A549 (cell line): ENCODE measurements around the gene AGBL2. TPM values are rescaled to one million over a fixed set of nuclear protein-coding genes. Genes with fewer than 3 reads are reported as not detected.

Experiments
- ATAC-seq, 2 experiments: fragments of 200-7000 bp in 1 of 2; fragments of >200 bp in 1 of 2; cut with Nextera tagmentation in 1 of 2; cut with Tn5 transposase in 1 of 2; 3 replicates each; pipeline versions ENCODE4 v1.8.0 to v1.9.1; 2018 to 2020; ENCODE audit warnings: mild to moderate bottlenecking in 1 of 2, moderate library complexity in 1 of 2
- CTCF ChIA-PET: fragments of 300-600 bp; sonication (Branson Sonifier 250); formaldehyde crosslinking; extraction: SDS; loops from one replicate; lab custom pipeline; 2021; ENCODE audit warnings: antibody characterized with exemption, inconsistent platforms; lab: Yijun Ruan, JAX
- POLR2A ChIA-PET: fragments of 350-600 bp; formaldehyde crosslinking; extraction: SDS; loops from one replicate; lab custom pipeline; 2021; ENCODE audit warnings: antibody characterized with exemption, inconsistent platforms; lab: Yijun Ruan, JAX
- DNase-seq, 2 experiments: peaks; one replicate each; pipeline versions ENCODE4 v3.0.0 to v3.0.0-alpha.2; 2011 to 2016; ENCODE audit warnings: low read depth in 1 of 2, low spot score in 1 of 2
- FAIRE-seq: peaks from 2 replicates; lab custom pipeline; 2011; peaks lifted over from hg19 to GRCh38; lab: Jason Lieb, UNC
- H3K27ac ChIP-seq, 2 experiments: fragments of >200 bp; sonication (Bioruptor Twin); formaldehyde crosslinking; 3 replicates each; pipeline ENCODE4 v1.5.1; 2016 to 2017
- H3K4me1 ChIP-seq: fragments of >200 bp; sonication (Bioruptor Twin); formaldehyde crosslinking; 3 replicates; pipeline ENCODE4 v1.6.1; 2016
- H3K4me2 ChIP-seq: fragments of >200 bp; sonication (Bioruptor Twin); formaldehyde crosslinking; 3 replicates; pipeline ENCODE4 v1.6.1; 2016
- H3K4me3 ChIP-seq: fragments of >200 bp; sonication (Bioruptor Twin); formaldehyde crosslinking; 3 replicates; pipeline ENCODE4 v1.5.1; 2016
- H3K9me3 ChIP-seq: fragments of >200 bp; sonication (Bioruptor Twin); formaldehyde crosslinking; 3 replicates; pipeline ENCODE4 v1.6.1; 2016
- BCL3 ChIP-seq: fragments of >200 bp; sonication (Bioruptor Twin); formaldehyde crosslinking; IDR thresholded peaks from 3 replicates; pipeline ENCODE4 v1.6.1; 2016
- BHLHE40 ChIP-seq: IDR thresholded peaks from 2 replicates; pipeline ENCODE4 v1.6.1; 2012; ENCODE audit warnings: low read depth, low read length, inconsistent platforms
- CBX2 ChIP-seq: fragments of 200-600 bp; sonication (generic); IDR thresholded peaks from 2 replicates; pipeline ENCODE4 v1.6.1; 2016; ENCODE audit warnings: low read depth, mild to moderate bottlenecking, borderline replicate concordance
- CBX8 ChIP-seq: fragments of 200-600 bp; sonication (generic); IDR thresholded peaks from 2 replicates; pipeline ENCODE4 v1.6.1; 2016
- CEBPB ChIP-seq, 2 experiments: fragments of >200 bp in 1 of 2; sonication (Bioruptor Twin) in 1 of 2; formaldehyde crosslinking in 1 of 2; IDR thresholded peaks; 2 replicates each; pipeline ENCODE4 v1.6.1; 2012 to 2016
- CHD2 ChIP-seq: fragments of 150-350 bp; IDR thresholded peaks from 2 replicates; pipeline ENCODE4 v1.6.1; 2014; ENCODE audit warnings: low read length; ENCODE audit not compliant: partially characterized antibody
- EHF ChIP-seq: fragments of 250-450 bp; sonication (Bioruptor Pico); IDR thresholded peaks from 2 replicates; pipeline ENCODE4 v1.5.0; 2020; ENCODE audit warnings: mild to moderate bottlenecking
- EP300 ChIP-seq, 2 experiments: fragments of >200 bp; sonication (Bioruptor Twin); formaldehyde crosslinking; IDR thresholded peaks; 2 replicates in 1 of 2; 3 replicates in 1 of 2; pipeline ENCODE4 v1.6.1; 2016 to 2017
- FOSL2 ChIP-seq, 2 experiments: fragments of 450-650 bp in 1 of 2; fragments of >200 bp in 1 of 2; sonication (Bioruptor Twin) in 1 of 2; formaldehyde crosslinking; IDR thresholded peaks; 2 replicates each; pipeline versions ENCODE4 v1.5.0 to v1.6.1; 2016 to 2020; ENCODE audit warnings: mild to moderate bottlenecking in 1 of 2, moderate library complexity in 1 of 2
- FOXS1 ChIP-seq: fragments of 250-450 bp; sonication (Bioruptor Pico); IDR thresholded peaks from 2 replicates; pipeline ENCODE4 v1.5.0; 2020; ENCODE audit warnings: mild to moderate bottlenecking, moderate library complexity
- GATA3 ChIP-seq: IDR thresholded peaks from 2 replicates; pipeline ENCODE4 v1.6.1; 2012; ENCODE audit warnings: borderline replicate concordance
- HOXA7 ChIP-seq: fragments of 250-450 bp; sonication (Bioruptor Pico); IDR thresholded peaks from 2 replicates; pipeline ENCODE4 v1.5.0; 2020; ENCODE audit warnings: mild to moderate bottlenecking, moderate library complexity
- HOXB5 ChIP-seq: fragments of 250-450 bp; sonication (Bioruptor Pico); IDR thresholded peaks from 2 replicates; pipeline ENCODE4 v1.5.0; 2020; ENCODE audit warnings: mild to moderate bottlenecking, moderate library complexity
- JUNB ChIP-seq: fragments of >200 bp; sonication (Bioruptor Twin); formaldehyde crosslinking; IDR thresholded peaks from 2 replicates; pipeline ENCODE4 v1.6.1; 2016
- KDM5A ChIP-seq: fragments of 200-600 bp; sonication (generic); IDR thresholded peaks from 2 replicates; pipeline ENCODE4 v1.6.1; 2016; ENCODE audit warnings: antibody characterized with exemption, mild to moderate bottlenecking
- MAFK ChIP-seq: fragments of 450-650 bp; IDR thresholded peaks from 2 replicates; pipeline ENCODE4 v1.6.1; 2014; ENCODE audit not compliant: partially characterized antibody
- MAZ ChIP-seq: fragments of 150-350 bp; IDR thresholded peaks from 2 replicates; pipeline ENCODE4 v1.6.1; 2014; ENCODE audit warnings: antibody characterized with exemption, low read depth, low read length, borderline replicate concordance
- MYC ChIP-seq: IDR thresholded peaks from 2 replicates; pipeline ENCODE4 v1.6.1; 2012; ENCODE audit warnings: mild to moderate bottlenecking, inconsistent platforms, low read length, improper control_type of control experiment, borderline replicate concordance
- NR3C1 ChIP-seq: fragments of >200 bp; sonication (Bioruptor Twin); formaldehyde crosslinking; IDR thresholded peaks from 3 replicates; pipeline ENCODE4 v1.6.1; 2017
- PBX3 ChIP-seq: IDR thresholded peaks from 2 replicates; pipeline ENCODE4 v1.6.1; 2012
- PHF8 ChIP-seq: fragments of 200-600 bp; sonication (generic); IDR thresholded peaks from 2 replicates; pipeline ENCODE4 v1.6.1; 2016; ENCODE audit warnings: low read depth, mild to moderate bottlenecking, antibody characterized with exemption, moderate library complexity, borderline replicate concordance
- POLR2A ChIP-seq: IDR thresholded peaks from 2 replicates; pipeline ENCODE4 v1.6.1; 2012; ENCODE audit warnings: mild to moderate bottlenecking, low read length
- POLR2AphosphoS2 ChIP-seq: conservative IDR thresholded peaks from 2 replicates; pipeline ENCODE4 v1.6.1; 2012; ENCODE audit warnings: low read length, improper control_type of control experiment, inconsistent platforms
- RCOR1 ChIP-seq: fragments of 150-350 bp; IDR thresholded peaks from 2 replicates; pipeline ENCODE4 v1.6.1; 2014; ENCODE audit warnings: antibody characterized with exemption, low read length, low read depth
- RNF2 ChIP-seq: fragments of 200-600 bp; sonication (generic); IDR thresholded peaks from 2 replicates; pipeline ENCODE4 v1.6.1; 2016; ENCODE audit warnings: low read depth, mild to moderate bottlenecking, antibody characterized with exemption, moderate library complexity, borderline replicate concordance
- SMC3 ChIP-seq: fragments of >200 bp; sonication (Bioruptor Twin); formaldehyde crosslinking; IDR thresholded peaks from 3 replicates; pipeline ENCODE4 v1.6.1; 2018; ENCODE audit warnings: inconsistent platforms
- TFCP2L1 ChIP-seq: fragments of 250-450 bp; sonication (Bioruptor Pico); IDR thresholded peaks from 2 replicates; pipeline ENCODE4 v1.5.0; 2021; ENCODE audit warnings: mild to moderate bottlenecking
- ZFP36 ChIP-seq: fragments of 450-650 bp; IDR thresholded peaks from 2 replicates; pipeline ENCODE4 v1.6.1; 2014; ENCODE audit warnings: borderline replicate concordance; ENCODE audit not compliant: partially characterized antibody
- ZNF302 ChIP-seq: fragments of 250-450 bp; sonication (Bioruptor Pico); IDR thresholded peaks from 2 replicates; pipeline ENCODE4 v1.9.0; 2021; ENCODE audit warnings: inconsistent platforms, mild to moderate bottlenecking, moderate library complexity
- ZSCAN20 ChIP-seq: fragments of 250-450 bp; sonication (Bioruptor Pico); IDR thresholded peaks from 2 replicates; pipeline ENCODE4 v1.8.0; 2022; ENCODE audit warnings: mild to moderate bottlenecking, moderate library complexity
- WGBS: methylation state at CpG from one replicate; pipeline ENCODE4 v1.1.6; 2017; ENCODE audit errors: missing lambda C conversion rate; 5-methylcytosine and 5-hydroxymethylcytosine counted together
- polyA plus RNA-seq, 4 experiments: library from polyadenylated mRNA; depleted of rRNA in 3 of 4; stranded (reverse); fragments of >200 nt; fragmentation: RNase III in 1 of 4; extraction: RNeasy Plus Mini Kit Qiagen cat#74134 plus additional on column Dnase treatment in 1 of 4; gene quantifications; 2 replicates in 3 of 4; 3 replicates in 1 of 4; pipeline ENCODE4 v1.2.3, GENCODE V29; 2011 to 2017

AGBL2 gene
- polyA plus RNA-seq, 2 of the 4 experiments (the other 2 are of a cell fraction) = 1.9 to 7.4 TPM

GRCh38 chr11:47723041-47723440, 7.9 kb upstream of the AGBL2 start:
- CTCF ChIA-PET = no interaction called here
- Histone ChIP-seq H3K4me3 (no peak overlapping the region), H3K27ac (no peak overlapping the region), H3K4me2 (no peak overlapping the region), H3K9me3 (no peaks in the 10 kb centered on the region)
- WGBS = 88% methylated on average over 3 of the region's 3 CpGs
- POLR2A ChIA-PET = no interaction called here
- TF ChIP-seq PHF8 (no peak), EHF (CRISPR knock-in tag) (no peak), FOXS1 (no peak), JUNB (no peak), MAZ (no peak), NR3C1 (no peak), MAFK (no peak), TFCP2L1 (no peak), HOXA7 (CRISPR knock-in tag) (no peak), EP300 (IDR thresholded peaks at IDR 0.05) (no peak), BHLHE40 (no peak), HOXB5 (CRISPR knock-in tag) (no peak), CBX2 (no peak), POLR2A (no peak), RCOR1 (no peak), ZSCAN20 (CRISPR knock-in tag) (no peak), FOSL2 (IDR thresholded peaks at IDR 0.05) (no peak), FOSL2 (CRISPR knock-in tag; IDR thresholded peaks at IDR 0.05) (no peak)
- TF ChIP-seq, all 56 proteins: peak for 0
- DNase-seq (no peak), ATAC-seq (no peak), FAIRE-seq (no peak)
- peaks cover 16% of the 10 kb centered on the region for H3K4me1 ChIP-seq

- no peak overlapping the region for H3K4me3 ChIP-seq
- H3K9me3 ChIP-seq = no peaks in the 10 kb centered on the region
- ChIA-PET POLR2A (no interaction called here), CTCF (interaction anchor here (0.6 kb wide), 1 partner anchor 21 kb away, joined by 3 read pairs; no protein-coding TSS in a partner anchor)
- DNase-seq = no peak
- FAIRE-seq = no peak
- no peak overlapping the region for H3K4me2 ChIP-seq
- TF ChIP-seq SMC3 (no peak), CEBPB (IDR thresholded peaks at IDR 0.05) (no peak), CHD2 (no peak), RNF2 (no peak), MYC (no peak), ZSCAN20 (CRISPR knock-in tag) (no peak), PBX3 (no peak), FOSL2 (IDR thresholded peaks at IDR 0.05) (no peak), FOSL2 (CRISPR knock-in tag; IDR thresholded peaks at IDR 0.05) (no peak), MAZ (no peak), ZNF302 (no peak), POLR2AphosphoS2 (no peak), POLR2A (no peak), FOXS1 (no peak), EP300 (IDR thresholded peaks at IDR 0.05) (no peak), BCL3 (no peak), CBX8 (no peak), GATA3 (no peak), KDM5A (no peak), ZFP36 (no peak)
- peaks cover 16% of the 10 kb centered on the region for H3K4me1 ChIP-seq
- WGBS = 94% methylated on average over 12 of the region's 12 CpGs
- no peak overlapping the region for H3K27ac ChIP-seq
- ATAC-seq = no peak
Observed at GRCh38 chr11:47720651-47721050, 5.5 kb upstream of the AGBL2 start.
